Measurements from ENCODE around the gene BCL7A. TPM values are rescaled to one million over a fixed set of nuclear protein-coding genes. Genes with fewer than 3 reads are reported as not detected.
"Not testable (repeated sequence)": the region's sequence is repeated elsewhere in the genome, so short reads cannot be mapped to it uniquely, and the experiment has no call there.

BCL7A gene
- polyA plus RNA-seq, 1 donor = 37.9 TPM

GRCh38 chr12:122093098-122093883, 71.6 kb downstream of the BCL7A start:
- DNase-seq = no peak

GRCh38 chr12:122094137-122094734, 72.6 kb downstream of the BCL7A start:
- no peak for DNase-seq

- no peak for DNase-seq
Observed at GRCh38 chr12:122094735-122095631, 73.3 kb downstream of the BCL7A start.

- no peak for DNase-seq
Observed at GRCh38 chr12:122096014-122096413, 74.3 kb downstream of the BCL7A start.

- DNase-seq = no peak
Observed at GRCh38 chr12:122096591-122097149, 75.0 kb downstream of the BCL7A start.

GRCh38 chr12:122097584-122097926, 75.9 kb downstream of the BCL7A start:
- no peak for DNase-seq

GRCh38 chr12:122097927-122098756, 76.5 kb downstream of the BCL7A start:
- no peak for DNase-seq

- no peak for DNase-seq
Observed at GRCh38 chr12:122099280-122099749, 77.6 kb downstream of the BCL7A start.

- DNase-seq = no peak
Observed at GRCh38 chr12:122099856-122100255, 78.2 kb downstream of the BCL7A start.

GRCh38 chr12:122100568-122100967, 78.9 kb downstream of the BCL7A start:
- no peak for DNase-seq

GRCh38 chr12:122102331-122102730, 80.6 kb downstream of the BCL7A start:
- DNase-seq = no peak

- no peak for DNase-seq
Observed at GRCh38 chr12:122104844-122105243, 83.2 kb downstream of the BCL7A start.

- DNase-seq = not testable (repeated sequence)
Observed at GRCh38 chr12:122105496-122105895, 83.8 kb downstream of the BCL7A start.

- DNase-seq = no peak
Observed at GRCh38 chr12:122106843-122107242, 85.2 kb downstream of the BCL7A start.

- DNase-seq = no peak
Observed at GRCh38 chr12:122107261-122107660, 85.6 kb downstream of the BCL7A start.

- no peak for DNase-seq
Observed at GRCh38 chr12:122111089-122111641, 89.5 kb downstream of the BCL7A start.

Other genes starting within 250 kb of the BCL7A start
- 15.9 TPM for gene RHOF, start 228.2 kb upstream of the BCL7A start, polyA plus RNA-seq (ENCODE audit: insufficient read length)
- gene SETD1B, start 217.9 kb upstream of the BCL7A start, polyA plus RNA-seq (ENCODE audit: insufficient read length) = 15.4 TPM
- gene HPD, start 163.0 kb upstream of the BCL7A start, polyA plus RNA-seq (ENCODE audit: insufficient read length) = 2.6 TPM
- 44.9 TPM for gene PSMD9, start 133.1 kb upstream of the BCL7A start, polyA plus RNA-seq (ENCODE audit: insufficient read length)
- 14.5 TPM for gene CFAP251, start 103.3 kb upstream of the BCL7A start, polyA plus RNA-seq (ENCODE audit: insufficient read length)
- gene MLXIP, start 56.9 kb downstream of the BCL7A start, polyA plus RNA-seq (ENCODE audit: insufficient read length) = 43.0 TPM
- gene IL31, start 152.3 kb downstream of the BCL7A start, polyA plus RNA-seq (ENCODE audit: insufficient read length) = not detected
- 6.8 TPM for gene LRRC43, start 161.2 kb downstream of the BCL7A start, polyA plus RNA-seq (ENCODE audit: insufficient read length)
- 6.4 TPM for gene B3GNT4, start 181.8 kb downstream of the BCL7A start, polyA plus RNA-seq (ENCODE audit: insufficient read length)
- 75.2 TPM for gene DIABLO, start 204.2 kb downstream of the BCL7A start, polyA plus RNA-seq (ENCODE audit: insufficient read length)
- gene VPS33A, start 244.6 kb downstream of the BCL7A start, polyA plus RNA-seq (ENCODE audit: insufficient read length) = 20.8 TPM